ENCODE data around the gene HOXA4.

The HOXA4 gene

GRCh38 chr7:27157702-27158431, 27.3 kb upstream of the HOXA4 start:
- DNase-seq, result no peak

DNA sequence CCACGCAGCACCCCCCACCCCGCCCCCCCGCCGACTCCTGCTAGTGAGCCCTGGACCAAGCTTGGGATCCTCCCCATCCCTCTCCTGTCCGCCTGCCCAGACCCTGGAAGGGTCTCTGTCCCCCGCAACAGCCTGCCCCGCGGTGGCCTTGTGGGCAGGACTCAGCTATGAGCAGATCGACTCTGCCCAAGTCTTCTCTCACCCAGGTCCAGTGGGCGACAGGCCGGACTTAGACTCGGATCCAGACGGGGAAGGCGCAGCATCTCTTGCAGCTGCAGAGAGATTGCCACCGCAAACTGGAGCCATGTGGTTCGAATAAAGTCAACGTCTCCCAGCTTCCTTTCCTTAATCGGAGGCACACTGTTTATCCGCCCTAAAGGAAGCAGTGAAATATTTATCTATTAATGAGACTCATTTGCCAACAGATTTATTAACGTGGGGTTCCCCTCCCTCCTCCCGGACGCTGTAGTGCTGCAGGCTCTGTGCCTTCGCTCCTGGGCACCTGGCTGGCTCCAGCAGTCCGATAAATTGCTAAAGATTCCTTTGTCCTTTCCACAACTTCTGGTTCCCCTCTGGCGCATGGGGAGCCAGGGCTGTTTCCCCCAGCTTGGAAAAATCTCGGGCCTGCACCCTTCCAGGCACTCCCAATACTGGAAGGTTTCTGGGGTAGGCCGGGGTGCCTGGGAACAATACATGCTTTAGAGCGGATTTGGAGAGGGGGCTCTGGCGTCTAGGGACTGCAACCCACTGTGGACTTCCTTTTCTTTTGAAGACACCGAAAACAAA, 26.6 kb upstream of the HOXA4 start:
- DNase-seq, result no peak

GRCh38 chr7:27156508-27156898, 25.9 kb upstream of the HOXA4 start, which contains the start of gene HOXA7:
HOXA7 (minus strand) TSS chr7:27156675; CDS start chr7:27156545, 130 bp downstream.
- DNase-seq, result no peak

DNA sequence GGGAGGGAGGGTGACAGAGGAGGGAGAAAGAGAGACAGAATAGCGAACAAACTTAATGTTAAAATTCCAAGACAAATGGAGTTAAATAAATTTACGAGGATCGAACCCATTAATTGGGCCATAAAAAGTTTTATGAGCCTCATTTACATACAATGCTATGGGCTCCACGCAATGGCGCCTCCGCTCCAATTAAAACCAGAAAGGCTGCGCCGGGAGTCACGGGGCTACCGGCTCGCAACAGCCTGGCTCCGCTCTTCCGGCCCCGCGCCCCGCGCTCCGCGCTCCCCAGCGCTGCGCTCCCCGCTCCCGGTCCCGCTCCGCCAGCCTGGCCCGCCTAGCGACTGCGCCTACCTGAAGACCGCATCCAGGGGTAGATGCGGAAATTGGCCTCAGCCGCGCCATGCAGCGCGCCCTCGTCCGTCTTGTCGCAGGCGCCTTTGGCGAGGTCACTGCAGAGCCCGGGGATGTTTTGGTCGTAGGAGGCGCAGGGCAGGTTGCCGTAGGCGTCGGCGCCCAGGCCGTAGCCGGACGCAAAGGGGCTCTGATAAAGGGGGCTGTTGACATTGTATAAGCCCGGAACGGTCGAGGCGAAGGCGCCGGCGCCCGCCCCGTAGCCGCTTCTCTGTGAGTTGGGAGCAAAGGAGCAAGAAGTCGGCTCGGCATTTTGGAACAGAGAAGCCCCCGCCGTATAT, 25.4 kb upstream of the HOXA4 start:
- DNase-seq, result no peak

DNA sequence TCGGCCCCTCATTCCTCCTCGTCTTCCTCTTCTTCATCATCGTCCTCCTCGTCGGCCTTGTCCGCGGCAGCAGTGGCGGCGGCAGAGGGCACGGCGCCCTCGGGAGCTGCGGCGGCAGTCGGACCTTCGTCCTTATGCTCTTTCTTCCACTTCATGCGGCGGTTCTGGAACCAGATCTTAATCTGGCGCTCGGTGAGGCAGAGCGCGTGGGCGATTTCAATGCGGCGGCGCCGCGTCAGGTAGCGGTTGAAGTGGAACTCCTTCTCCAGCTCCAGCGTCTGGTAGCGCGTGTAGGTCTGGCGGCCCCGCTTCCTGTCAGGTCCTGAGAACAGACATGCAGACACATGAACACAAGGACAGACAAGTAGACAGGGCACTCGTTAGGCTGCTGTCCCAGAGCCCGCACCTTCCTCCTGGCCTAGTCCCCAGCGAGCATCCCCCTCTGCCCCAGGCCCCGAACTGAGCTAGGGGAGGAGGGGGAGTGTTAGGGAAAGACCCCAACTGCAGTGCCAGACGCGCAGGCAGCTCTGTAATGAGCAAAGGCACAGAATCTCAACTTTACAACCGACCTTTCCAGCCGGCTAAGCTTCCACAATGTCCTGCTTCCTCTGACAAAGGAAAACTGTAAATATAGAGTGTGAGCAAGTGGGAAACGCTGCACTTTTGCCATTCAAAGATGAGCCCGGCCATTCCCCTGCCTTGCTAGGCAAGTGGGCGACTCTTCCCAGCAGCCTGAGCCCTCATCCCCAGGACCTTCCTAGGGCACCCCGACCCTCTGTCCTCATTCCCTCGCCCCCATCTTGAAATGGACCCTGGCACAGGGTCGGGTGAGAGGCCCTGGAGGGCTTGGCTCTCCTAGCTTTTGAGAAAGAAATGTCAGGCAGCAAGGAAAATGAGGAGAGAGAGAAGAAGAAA, 24.6 kb upstream of the HOXA4 start:
- no peak for DNase-seq

- no peak for DNase-seq
Measured at GRCh38 chr7:27154369-27154768, 23.8 kb upstream of the HOXA4 start.

GRCh38 chr7:27153526-27153925, 23.0 kb upstream of the HOXA4 start:
- no peak for DNase-seq

- no peak for DNase-seq
Measured at GRCh38 chr7:27152816-27153442, 22.4 kb upstream of the HOXA4 start.

DNA sequence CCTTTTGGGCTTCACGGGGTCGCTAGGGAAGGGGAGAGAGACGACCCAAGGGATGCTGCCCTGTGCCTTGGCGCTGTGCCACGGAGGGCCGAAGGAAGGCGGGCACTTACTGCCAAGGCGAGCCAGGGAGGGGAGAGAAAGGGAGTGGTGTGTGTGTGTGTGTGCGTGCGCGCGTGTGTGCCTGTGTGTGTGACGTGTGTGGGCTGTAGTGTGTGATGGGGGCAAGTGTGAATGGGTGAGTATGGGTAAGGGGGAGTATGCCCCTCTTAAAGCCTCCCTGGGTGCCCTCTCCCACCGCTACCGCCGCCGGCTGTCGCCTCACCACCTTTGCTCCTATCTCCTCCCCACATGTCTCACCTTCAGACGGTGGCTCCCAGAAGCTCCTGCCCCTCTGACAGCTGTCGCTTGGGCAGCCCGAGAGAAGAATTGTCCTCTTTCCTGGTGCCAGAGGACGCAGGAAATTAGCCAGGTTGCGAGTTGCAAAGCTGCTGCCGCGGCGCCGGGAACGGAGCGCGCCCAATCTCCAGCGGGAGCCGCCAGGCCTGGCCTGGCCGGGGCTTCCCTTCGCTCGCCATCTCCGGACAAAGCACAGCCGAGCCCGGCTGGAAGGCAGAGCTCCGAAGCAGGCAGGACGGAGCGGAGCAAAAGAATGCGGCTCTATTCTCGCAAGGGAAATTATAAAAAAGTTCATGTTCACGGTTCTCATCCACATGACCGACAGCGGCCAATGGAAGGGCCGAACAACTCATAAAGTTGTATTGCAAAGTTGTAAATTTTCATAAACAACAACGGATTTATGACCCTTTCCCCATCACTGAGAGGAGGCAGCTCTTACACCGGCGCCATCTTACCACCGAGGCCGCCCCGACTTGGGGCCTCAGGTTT, 21.6 kb upstream of the HOXA4 start, which contains the start of gene HOXA3:
Gene HOXA3 (minus strand): TSS at position 653 of the 885 bp plus-strand sequence. CDS start 41,943 bp downstream, outside the sequence.
- DNase-seq, result no peak

DNA sequence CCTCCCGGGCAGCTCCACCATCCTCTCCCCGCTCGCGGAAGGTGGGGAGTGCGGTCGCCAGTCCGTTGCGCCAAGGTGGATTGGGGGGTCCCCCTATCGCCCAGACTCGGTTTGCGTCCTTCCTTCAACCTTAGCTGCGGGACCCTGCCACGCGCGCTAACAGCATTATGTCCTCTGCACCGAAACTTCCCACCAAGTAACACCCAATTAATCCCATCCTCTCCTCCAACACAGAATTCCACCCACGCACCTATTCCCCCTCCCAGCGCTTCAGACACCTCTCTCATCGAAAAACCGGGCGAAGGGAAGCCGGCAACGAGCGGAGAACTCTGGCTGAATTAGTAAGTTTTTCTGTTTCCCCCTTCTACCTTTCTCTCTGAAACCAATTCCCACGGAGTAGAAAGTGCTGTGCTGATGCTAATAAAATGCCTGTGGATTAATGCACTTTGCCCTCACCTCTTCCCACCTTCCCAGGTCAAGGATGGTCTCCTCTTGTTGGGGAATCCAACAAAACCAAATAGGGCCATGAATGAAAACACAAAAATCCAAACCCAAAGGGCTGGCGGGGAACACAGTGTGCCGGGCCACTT, 20.9 kb upstream of the HOXA4 start:
- DNase-seq, result no peak

- DNase-seq, result peak; percentile 32
Measured at GRCh38 chr7:27150568-27151340, 20.2 kb upstream of the HOXA4 start.

- DNase-seq, result no peak
Measured at GRCh38 chr7:27149842-27150567, 19.4 kb upstream of the HOXA4 start.

DNA sequence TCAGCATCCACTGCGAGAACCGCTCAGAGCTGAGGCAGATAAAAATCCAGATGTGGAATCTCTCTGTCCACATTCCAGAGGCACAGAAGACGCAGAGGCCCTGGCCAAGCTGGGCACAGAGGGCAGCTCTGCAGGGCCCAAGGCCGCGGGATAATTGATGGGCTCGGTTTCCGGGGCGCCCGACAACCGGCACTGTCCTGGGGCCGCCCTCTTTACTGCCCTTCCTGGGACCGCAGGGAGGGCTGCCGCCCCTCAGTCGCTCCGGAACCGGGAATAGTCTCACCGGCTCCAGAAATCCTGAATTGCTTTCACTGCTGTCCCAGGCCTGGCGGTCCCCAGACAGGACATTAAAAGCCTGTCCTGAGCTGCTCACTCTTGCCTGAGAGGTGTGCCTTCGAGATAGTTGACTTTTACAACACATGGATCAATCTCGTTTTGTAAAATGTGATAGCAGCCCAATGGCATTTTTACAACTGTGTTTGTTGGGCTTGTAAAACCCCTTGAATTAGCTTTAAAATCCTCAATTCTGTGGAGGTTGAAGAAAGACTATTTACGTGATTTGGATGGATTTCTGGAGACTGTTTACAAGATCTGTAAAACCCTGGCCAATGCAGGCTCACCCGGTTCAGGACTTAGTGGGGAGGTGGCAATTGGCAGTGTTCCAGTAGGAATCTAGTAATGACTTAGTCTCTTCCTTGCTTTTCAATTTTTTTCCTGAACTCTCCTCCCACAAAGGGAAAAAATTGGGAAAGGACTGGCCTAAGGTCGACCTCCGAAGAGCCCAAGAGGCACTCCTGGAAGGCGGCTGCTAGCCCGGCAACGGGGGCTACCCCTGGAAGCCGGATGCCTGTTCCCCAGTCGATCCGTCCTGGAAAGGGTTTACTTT, 18.4 kb upstream of the HOXA4 start:
- no peak for DNase-seq

- no peak for DNase-seq
Measured at GRCh38 chr7:27148031-27148755, 17.6 kb upstream of the HOXA4 start.

- DNase-seq, result no peak
Measured at GRCh38 chr7:27147199-27148030, 16.9 kb upstream of the HOXA4 start, which contains the start of gene HOXA6. HOXA6 (minus strand) TSS chr7:27147774; CDS start chr7:27147749, 25 bp downstream.

All from midbrain (tissue), 1 donor.